ENCODE data around the gene THOC2.
"Not testable (repeated sequence)": the region's sequence is repeated elsewhere in the genome, so short reads cannot be mapped to it uniquely, and the experiment has no call there.

The THOC2 gene

GRCh38 chrX:123673813-123674212 lies 59.0 kb downstream of the THOC2 start:
- no peaks in the 10 kb centered on the region for H3K9me3 ChIP-seq (ENCODE audit: severe bottlenecking)
- no peak for DNase-seq
- H3K4me3 ChIP-seq (ENCODE audit: low read depth, low read length): no peak overlapping the region
- no peak for TF ChIP-seq CTCF (IDR thresholded peaks at IDR 0.05; ENCODE audit: low read depth, low read length)
- peaks cover 5% of the 10 kb centered on the region for H3K36me3 ChIP-seq
- H3K27ac ChIP-seq: no peak overlapping the region
- no peaks in the 10 kb centered on the region for H3K27me3 ChIP-seq (ENCODE audit: insufficient read depth, low read depth, severe bottlenecking)

GRCh38 chrX:123665197-123665596 lies 67.7 kb downstream of the THOC2 start:
- no peak for TF ChIP-seq CTCF (IDR thresholded peaks at IDR 0.05; ENCODE audit: low read depth, low read length)
- DNase-seq: no peak
- Histone ChIP-seq H3K27ac (no peak overlapping the region), H3K36me3 (peaks cover 31% of the 10 kb centered on the region), H3K4me3 (ENCODE audit: low read depth, low read length) (no peak overlapping the region), H3K9me3 (ENCODE audit: severe bottlenecking) (no peaks in the 10 kb centered on the region), H3K27me3 (ENCODE audit: insufficient read depth, low read depth, severe bottlenecking) (no peaks in the 10 kb centered on the region)

DNA sequence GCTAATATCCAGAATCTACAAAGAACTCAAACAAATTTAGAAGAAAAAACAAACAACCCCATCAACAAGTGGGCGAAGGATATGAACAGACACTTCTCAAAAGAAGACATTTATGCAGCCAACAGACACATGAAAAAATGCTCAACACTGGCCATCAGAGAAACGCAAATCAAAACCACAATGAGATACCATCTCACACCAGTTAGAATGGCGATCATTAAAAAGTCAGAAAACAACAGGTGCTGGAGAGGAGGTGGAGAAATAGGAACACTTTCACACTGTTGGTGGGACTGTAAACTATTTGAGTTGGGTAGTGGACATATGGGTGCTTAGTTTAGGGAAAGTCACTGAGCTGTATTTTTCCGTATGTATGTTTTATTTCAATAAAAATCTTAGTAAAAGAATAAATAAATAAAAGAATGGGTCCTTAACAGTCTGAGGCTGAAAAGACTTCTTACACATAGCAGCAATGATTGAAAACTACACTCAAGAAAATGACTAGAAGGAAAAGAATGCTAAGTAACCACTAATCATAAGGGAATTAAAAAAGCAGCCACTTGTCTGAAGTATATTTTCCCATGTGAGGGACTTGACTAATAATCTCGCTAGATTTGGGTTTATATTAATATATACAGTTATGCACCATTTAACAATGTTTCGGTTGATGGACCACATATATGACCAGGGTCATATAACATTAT lies 68.2 kb downstream of the THOC2 start:
- not testable (repeated sequence) for H3K27me3 ChIP-seq (ENCODE audit: insufficient read depth, low read depth, severe bottlenecking); H3K4me3 ChIP-seq (ENCODE audit: low read depth, low read length); DNase-seq; H3K9me3 ChIP-seq (ENCODE audit: severe bottlenecking); H3K27ac ChIP-seq
- peaks cover 29% of the 10 kb centered on the region for H3K36me3 ChIP-seq

- not testable (repeated sequence) for H3K27ac ChIP-seq; H3K27me3 ChIP-seq (ENCODE audit: insufficient read depth, low read depth, severe bottlenecking); DNase-seq; H3K9me3 ChIP-seq (ENCODE audit: severe bottlenecking); H3K4me3 ChIP-seq (ENCODE audit: low read depth, low read length)
- H3K36me3 ChIP-seq: peaks cover 29% of the 10 kb centered on the region
These were observed 69.1 kb downstream of the THOC2 start for GRCh38 chrX:123663720-123664119.

DNA sequence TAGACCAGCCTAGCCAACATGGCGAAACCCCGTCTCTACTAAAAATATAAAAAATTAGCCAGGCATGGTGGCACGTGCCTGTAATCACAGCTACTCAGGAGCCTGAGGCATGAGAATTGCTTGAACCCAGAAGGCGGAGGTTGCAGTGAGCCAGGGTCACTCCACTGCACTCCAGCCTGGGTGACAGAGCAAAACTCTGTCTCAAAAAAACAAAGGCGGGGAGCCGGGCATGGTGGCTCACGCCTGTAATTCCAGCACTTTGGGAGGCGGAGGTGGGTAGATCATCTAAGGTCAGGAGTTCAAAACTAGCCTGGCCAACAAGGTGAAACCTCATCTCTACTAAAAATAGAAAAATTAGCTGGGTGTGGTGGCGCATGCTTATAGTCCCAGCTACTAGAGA lies 76.3 kb downstream of the THOC2 start:
- not testable (repeated sequence) for H3K27me3 ChIP-seq (ENCODE audit: insufficient read depth, low read depth, severe bottlenecking); H3K27ac ChIP-seq; H3K4me3 ChIP-seq (ENCODE audit: low read depth, low read length); H3K9me3 ChIP-seq (ENCODE audit: severe bottlenecking); H3K36me3 ChIP-seq; DNase-seq

DNA sequence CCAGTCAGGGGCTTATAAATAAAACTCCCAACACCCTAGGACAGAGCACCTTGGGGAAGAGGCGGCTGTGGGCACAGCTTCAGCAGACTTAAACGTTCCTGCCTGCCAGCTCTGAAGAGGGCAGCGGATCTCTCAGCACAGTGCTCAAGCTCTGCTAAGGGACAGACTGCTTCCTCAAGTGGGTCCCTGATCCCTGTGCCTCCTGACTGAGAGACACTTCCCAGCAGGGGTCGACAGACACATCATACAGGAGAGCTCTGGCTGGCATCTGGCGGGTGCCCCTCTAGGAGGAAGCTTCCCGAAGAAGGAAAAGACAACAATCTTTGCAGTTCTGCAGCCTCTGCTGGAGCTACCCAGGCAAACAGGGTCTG lies 84.1 kb downstream of the THOC2 start:
- H3K27me3 ChIP-seq (ENCODE audit: insufficient read depth, low read depth, severe bottlenecking); H3K9me3 ChIP-seq (ENCODE audit: severe bottlenecking); H3K27ac ChIP-seq; H3K36me3 ChIP-seq; DNase-seq; H3K4me3 ChIP-seq (ENCODE audit: low read depth, low read length): not testable (repeated sequence)

DNA sequence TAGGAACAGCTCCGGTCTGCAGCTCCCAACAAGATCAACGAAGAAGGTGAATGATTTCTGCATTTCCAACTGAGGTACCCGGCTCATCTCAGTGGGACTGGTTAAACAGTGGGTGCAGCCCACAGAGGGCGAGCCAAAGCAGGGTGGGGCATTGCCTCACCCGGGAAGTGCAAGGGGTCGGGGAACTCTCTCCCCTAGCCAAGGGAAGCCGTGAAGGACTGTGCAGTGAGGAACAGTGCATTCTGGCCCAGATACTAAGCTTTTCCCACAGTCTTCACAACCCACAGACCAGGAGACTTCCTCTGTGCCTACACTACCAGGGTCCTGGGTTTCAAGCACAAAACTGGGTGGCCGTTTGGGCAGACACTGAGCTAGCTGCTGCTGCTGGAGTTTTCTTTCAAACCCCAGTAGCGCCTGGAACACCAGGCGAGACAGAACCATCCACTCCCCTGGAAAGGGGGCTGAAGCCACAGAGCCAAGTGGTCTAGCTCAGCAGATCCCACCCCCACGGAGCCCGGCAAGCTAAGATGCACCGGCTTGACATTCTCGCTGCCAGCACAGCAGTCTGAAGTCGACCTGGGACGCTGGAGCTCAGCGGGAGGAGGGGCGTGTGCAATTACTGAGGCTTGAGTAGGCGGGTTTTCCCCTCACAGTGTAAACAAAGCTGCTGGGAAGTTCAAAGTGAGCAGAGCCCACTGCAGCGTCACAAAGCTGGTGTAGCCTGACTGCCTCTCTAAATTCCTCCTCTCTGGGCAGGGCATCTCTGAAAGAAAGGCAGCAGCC lies 84.6 kb downstream of the THOC2 start:
- Histone ChIP-seq H3K36me3 (no peaks in the 10 kb centered on the region), H3K27me3 (ENCODE audit: insufficient read depth, low read depth, severe bottlenecking) (peaks cover 6% of the 10 kb centered on the region), H3K4me3 (ENCODE audit: low read depth, low read length) (no peak overlapping the region), H3K9me3 (ENCODE audit: severe bottlenecking) (no peaks in the 10 kb centered on the region), H3K27ac (no peak overlapping the region)
- TF ChIP-seq CTCF (IDR thresholded peaks at IDR 0.05; ENCODE audit: low read depth, low read length): no peak
- DNase-seq: no peak

DNA sequence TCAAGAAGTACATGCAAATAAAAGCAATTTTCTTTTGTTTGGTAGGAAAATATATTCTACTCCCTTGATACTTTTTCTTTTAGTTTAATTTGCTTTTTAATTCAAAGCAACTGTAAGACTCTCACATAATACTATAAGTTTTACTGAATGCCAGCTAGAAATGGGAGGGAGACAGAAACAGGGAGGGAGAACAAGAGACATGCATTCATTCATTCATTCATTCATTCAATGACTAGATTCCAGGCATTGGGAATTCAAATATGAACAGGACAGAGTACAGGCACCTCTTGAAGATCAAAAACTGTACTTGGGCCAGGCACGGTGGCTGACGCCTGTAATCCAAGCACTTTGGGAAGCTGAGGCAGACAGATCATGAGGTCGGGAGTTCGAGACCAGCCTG lies 85.6 kb downstream of the THOC2 start:
- no peaks in the 10 kb centered on the region for H3K9me3 ChIP-seq (ENCODE audit: severe bottlenecking)
- H3K36me3 ChIP-seq: no peaks in the 10 kb centered on the region
- no peak for DNase-seq
- no peak for TF ChIP-seq CTCF (IDR thresholded peaks at IDR 0.05; ENCODE audit: low read depth, low read length)
- H3K27me3 ChIP-seq (ENCODE audit: insufficient read depth, low read depth, severe bottlenecking): peaks cover 6% of the 10 kb centered on the region
- no peak overlapping the region for H3K27ac ChIP-seq
- no peak overlapping the region for H3K4me3 ChIP-seq (ENCODE audit: low read depth, low read length)
